Activated T-cell treated with anti-CD3 and anti-CD28 coated beads, Interleukin-2, amount 50 U/mL, for 72 hours (primary cell): ENCODE data around the gene TMEM156. TPM values are rescaled to one million over a fixed set of nuclear protein-coding genes. Genes with fewer than 3 reads are reported as not detected.
"Not testable (repeated sequence)": the region's sequence is repeated elsewhere in the genome, so short reads cannot be mapped to it uniquely, and the experiment has no call there.

Experiments
- ATAC-seq, 2 donors: fragments of 150-1000 bp; cut with Tn5 transposase; replicated peaks in 1 of 2; 2 replicates each; pipeline ENCODE4 v1.10.0; 2021; ENCODE audit warnings: moderate library complexity in 2 of 2, mild to moderate bottlenecking in 1 of 2
- DNase-seq, 2 donors: peaks; one replicate each; pipeline ENCODE4 v3.0.0; 2021 to 2022; ENCODE audit warnings: mixed read lengths in 1 of 2
- H3K27ac Mint-ChIP-seq: one replicate; pipeline ENCODE4 v1.8.0; 2022; ENCODE audit warnings: mild to moderate bottlenecking, moderate library complexity, mixed read lengths
- H3K27me3 Mint-ChIP-seq: one replicate; pipeline ENCODE4 v1.8.0; 2022; ENCODE audit warnings: low read depth, mixed read lengths
- H3K36me3 Mint-ChIP-seq, 2 donors: one replicate each; pipeline ENCODE4 v1.8.0; 2022; ENCODE audit warnings: mixed read lengths in 2 of 2, mild to moderate bottlenecking in 1 of 2; ENCODE audit not compliant: insufficient read depth in 2 of 2
- H3K4me1 Mint-ChIP-seq: one replicate; pipeline ENCODE4 v1.8.0; 2022; ENCODE audit warnings: low read depth, mixed read lengths
- H3K4me3 Mint-ChIP-seq, 2 donors: one replicate each; pipeline ENCODE4 v1.8.0; 2022; ENCODE audit warnings: mild to moderate bottlenecking in 2 of 2, mixed read lengths in 2 of 2, moderate library complexity in 2 of 2
- H3K9me3 Mint-ChIP-seq, 2 donors: one replicate each; pipeline ENCODE4 v1.8.0; 2022; ENCODE audit warnings: mixed read lengths in 2 of 2
- total RNA-seq, 2 donors: library from RNA; stranded (reverse); gene quantifications; one replicate each; pipeline ENCODE4 v1.2.3, GENCODE V29; 2022

TMEM156 gene
- total RNA-seq, 2 donors from 2014 or later, result 37.2 to 56.8 TPM

- peaks cover 22 to 44% of the 10 kb centered on the region in 2 donors for H3K36me3 Mint-ChIP-seq
- H3K4me3 Mint-ChIP-seq, result peak overlapping the region; percentile 63 to 78
- no peaks in the 10 kb centered on the region for H3K27me3 Mint-ChIP-seq
- no peak for DNase-seq
- ATAC-seq, result no peak
- peaks cover 78% of the 10 kb centered on the region for H3K4me1 Mint-ChIP-seq
- H3K9me3 Mint-ChIP-seq, result no peaks in the 10 kb centered on the region
- H3K27ac Mint-ChIP-seq, result peak overlapping the region; percentile 71
Observed at GRCh38 chr4:38982361-38983095, 49.7 kb downstream of the TMEM156 start.

GRCh38 chr4:38980903-38981676, 51.1 kb downstream of the TMEM156 start:
- peak; percentile 26 to 47 for DNase-seq
- Mint-ChIP-seq H3K27ac (peak overlapping the region; percentile 71), H3K9me3 (no peaks in the 10 kb centered on the region), H3K36me3 (peaks cover 20 to 44% of the 10 kb centered on the region in 2 donors), H3K4me1 (peaks cover 67% of the 10 kb centered on the region), H3K4me3 (peak overlapping the region; percentile 33 to 50), H3K27me3 (no peaks in the 10 kb centered on the region)
- peak; percentile 81 to 84 for ATAC-seq

GRCh38 chr4:38979511-38980230, 52.5 kb downstream of the TMEM156 start:
- Mint-ChIP-seq H3K27ac (no peak overlapping the region), H3K4me1 (peaks cover 58% of the 10 kb centered on the region), H3K4me3 (no peak overlapping the region), H3K9me3 (no peaks in the 10 kb centered on the region), H3K27me3 (no peaks in the 10 kb centered on the region), H3K36me3 (peaks cover 20 to 44% of the 10 kb centered on the region in 2 donors)
- no peak for ATAC-seq
- no peak for DNase-seq

- Mint-ChIP-seq H3K4me1 (peaks cover 52% of the 10 kb centered on the region), H3K4me3 (no peak overlapping the region), H3K36me3 (peaks cover 16 to 40% of the 10 kb centered on the region in 2 donors), H3K27ac (peak overlapping the region; percentile 25), H3K9me3 (no peaks in the 10 kb centered on the region), H3K27me3 (no peaks in the 10 kb centered on the region)
- ATAC-seq (no peak), DNase-seq (no peak)
Observed at GRCh38 chr4:38979081-38979480, 53.1 kb downstream of the TMEM156 start.

- Mint-ChIP-seq H3K9me3 (no peaks in the 10 kb centered on the region), H3K36me3 (peaks cover 8 to 23% of the 10 kb centered on the region in 2 donors), H3K27ac (no peak overlapping the region), H3K4me3 (no peak overlapping the region), H3K27me3 (no peaks in the 10 kb centered on the region), H3K4me1 (peaks cover 24% of the 10 kb centered on the region)
- no peak for ATAC-seq
- DNase-seq, result no peak
Observed at GRCh38 chr4:38976308-38976707, 55.9 kb downstream of the TMEM156 start.

GRCh38 chr4:38968668-38969067, 63.5 kb downstream of the TMEM156 start:
- no peak overlapping the region for H3K27ac Mint-ChIP-seq
- no peaks in the 10 kb centered on the region for H3K27me3 Mint-ChIP-seq
- H3K4me3 Mint-ChIP-seq, result no peak overlapping the region
- peaks cover 32% of the 10 kb centered on the region for H3K4me1 Mint-ChIP-seq
- peaks cover 28 to 43% of the 10 kb centered on the region in 2 donors for H3K36me3 Mint-ChIP-seq
- DNase-seq (no peak), ATAC-seq (no peak)
- H3K9me3 Mint-ChIP-seq, result peaks cover 2 to 7% of the 10 kb centered on the region in 2 donors

- Mint-ChIP-seq H3K27ac (peak overlapping the region; percentile 99), H3K9me3 (peaks cover 5 to 13% of the 10 kb centered on the region in 2 donors), H3K27me3 (no peaks in the 10 kb centered on the region), H3K4me1 (peaks cover 32% of the 10 kb centered on the region), H3K4me3 (peak overlapping the region in 1 of 2 donors; percentile 56), H3K36me3 (peaks cover 35 to 46% of the 10 kb centered on the region in 2 donors)
- DNase-seq (no peak), ATAC-seq (peak in 1 of 2 donors; percentile 72)
Observed at GRCh38 chr4:38967260-38968095, 64.7 kb downstream of the TMEM156 start.

- peaks cover 43 to 59% of the 10 kb centered on the region in 2 donors for H3K36me3 Mint-ChIP-seq
- peaks cover 12 to 22% of the 10 kb centered on the region in 2 donors for H3K9me3 Mint-ChIP-seq
- H3K27me3 Mint-ChIP-seq, result no peaks in the 10 kb centered on the region
- H3K4me1 Mint-ChIP-seq, result peaks cover 32% of the 10 kb centered on the region
- ATAC-seq, result no peak
- no peak overlapping the region for H3K4me3 Mint-ChIP-seq
- H3K27ac Mint-ChIP-seq, result peak overlapping the region; percentile 66
- no peak for DNase-seq
Observed at GRCh38 chr4:38965866-38966265, 66.3 kb downstream of the TMEM156 start.

GRCh38 chr4:38964942-38965775, 67.0 kb downstream of the TMEM156 start:
- no peak for ATAC-seq

GRCh38 chr4:38959248-38959647, 73.0 kb downstream of the TMEM156 start:
- not testable (repeated sequence) for ATAC-seq, H3K4me3 Mint-ChIP-seq, H3K27me3 Mint-ChIP-seq, DNase-seq
- Mint-ChIP-seq H3K9me3 (peaks cover 12 to 32% of the 10 kb centered on the region in 2 donors), H3K27ac (peak overlapping the region; percentile 98), H3K36me3 (peaks cover 31% of the 10 kb centered on the region in 2 donors), H3K4me1 (peaks cover 39% of the 10 kb centered on the region)

More at GRCh38 chr4:38964942-38965775, 67.0 kb downstream of the TMEM156 start:
- Mint-ChIP-seq H3K27me3 (no peaks in the 10 kb centered on the region), H3K27ac (no peak overlapping the region), H3K4me1 (peaks cover 27% of the 10 kb centered on the region), H3K4me3 (no peak overlapping the region), H3K36me3 (peaks cover 46 to 58% of the 10 kb centered on the region in 2 donors), H3K9me3 (peaks cover 12 to 26% of the 10 kb centered on the region in 2 donors)
- DNase-seq, result no peak

- Mint-ChIP-seq H3K4me1 (peaks cover 44% of the 10 kb centered on the region), H3K27me3 (no peaks in the 10 kb centered on the region), H3K9me3 (peaks cover 12 to 29% of the 10 kb centered on the region in 2 donors), H3K36me3 (peaks cover 28 to 31% of the 10 kb centered on the region in 2 donors), H3K4me3 (peak overlapping the region; percentile 13 to 56), H3K27ac (peak overlapping the region; percentile 98)
- no peak for DNase-seq
- ATAC-seq, result peak; percentile 16 to 40
Observed at GRCh38 chr4:38958453-38959190, 73.6 kb downstream of the TMEM156 start.
